ENCODE results near the gene RGS7.

The RGS7 gene

DNA sequence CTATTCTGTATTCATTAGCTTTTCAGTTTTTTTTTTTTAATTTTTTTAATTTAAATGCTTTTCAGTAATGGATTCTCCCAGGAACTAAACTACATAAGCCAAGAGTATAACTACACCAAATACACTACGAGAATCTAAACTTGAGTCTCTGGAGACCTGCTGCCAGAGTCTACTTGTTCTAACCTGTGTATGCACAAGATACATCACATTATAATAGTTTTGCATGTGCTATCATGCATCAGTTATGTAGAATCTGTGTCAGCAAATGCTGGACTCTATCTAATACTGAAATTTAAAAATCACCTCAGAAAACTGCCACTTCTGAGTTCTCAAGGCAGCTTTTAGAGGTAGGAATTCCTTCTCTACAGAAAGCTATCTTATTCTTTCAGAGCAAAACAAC, 598.7 kb downstream of the RGS7 start:
- Histone ChIP-seq H3F3A (ENCODE audit: low read depth) (no peaks in the 10 kb centered on the region), H3K4me1 (ENCODE audit: insufficient read depth, low read length, poor library complexity, severe bottlenecking) (no peaks in the 10 kb centered on the region), H4K20me1 (ENCODE audit: insufficient read depth, low read length, poor library complexity, severe bottlenecking) (no peaks in the 10 kb centered on the region), H3K79me2 (ENCODE audit: insufficient read depth, low read length) (no peaks in the 10 kb centered on the region), H3K27me3 (ENCODE audit: insufficient read depth, low read length, poor library complexity, severe bottlenecking) (no peaks in the 10 kb centered on the region), H3K9ac (ENCODE audit: low read depth, low read length, poor library complexity, severe bottlenecking) (no peak overlapping the region), H3K4me3 (ENCODE audit: low read length, poor library complexity, severe bottlenecking) (no peak overlapping the region), H3K36me3 (ENCODE audit: insufficient read depth, low read length) (no peaks in the 10 kb centered on the region), H3K4me2 (ENCODE audit: low read depth, low read length, poor library complexity, severe bottlenecking) (no peak overlapping the region), H3K9me3 (ENCODE audit: insufficient read depth, low read depth, low read length) (no peaks in the 10 kb centered on the region), H2AFZ (ENCODE audit: low read length) (no peak overlapping the region), H3K9me2 (replicated peaks; ENCODE audit: low read depth, low read length) (no peaks in the 10 kb centered on the region)
- TF ChIP-seq EZH2phosphoT487 (IDR thresholded peaks at IDR 0.05; ENCODE audit: borderline replicate concordance) = no peak
- TF ChIP-seq, protein P1, sequence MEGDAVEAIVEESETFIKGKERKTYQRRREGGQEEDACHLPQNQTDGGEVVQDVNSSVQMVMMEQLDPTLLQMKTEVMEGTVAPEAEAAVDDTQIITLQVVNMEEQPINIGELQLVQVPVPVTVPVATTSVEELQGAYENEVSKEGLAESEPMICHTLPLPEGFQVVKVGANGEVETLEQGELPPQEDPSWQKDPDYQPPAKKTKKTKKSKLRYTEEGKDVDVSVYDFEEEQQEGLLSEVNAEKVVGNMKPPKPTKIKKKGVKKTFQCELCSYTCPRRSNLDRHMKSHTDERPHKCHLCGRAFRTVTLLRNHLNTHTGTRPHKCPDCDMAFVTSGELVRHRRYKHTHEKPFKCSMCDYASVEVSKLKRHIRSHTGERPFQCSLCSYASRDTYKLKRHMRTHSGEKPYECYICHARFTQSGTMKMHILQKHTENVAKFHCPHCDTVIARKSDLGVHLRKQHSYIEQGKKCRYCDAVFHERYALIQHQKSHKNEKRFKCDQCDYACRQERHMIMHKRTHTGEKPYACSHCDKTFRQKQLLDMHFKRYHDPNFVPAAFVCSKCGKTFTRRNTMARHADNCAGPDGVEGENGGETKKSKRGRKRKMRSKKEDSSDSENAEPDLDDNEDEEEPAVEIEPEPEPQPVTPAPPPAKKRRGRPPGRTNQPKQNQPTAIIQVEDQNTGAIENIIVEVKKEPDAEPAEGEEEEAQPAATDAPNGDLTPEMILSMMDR (conservative IDR thresholded peaks at IDR 0.05; ENCODE audit: low read length) = no peak

DNA sequence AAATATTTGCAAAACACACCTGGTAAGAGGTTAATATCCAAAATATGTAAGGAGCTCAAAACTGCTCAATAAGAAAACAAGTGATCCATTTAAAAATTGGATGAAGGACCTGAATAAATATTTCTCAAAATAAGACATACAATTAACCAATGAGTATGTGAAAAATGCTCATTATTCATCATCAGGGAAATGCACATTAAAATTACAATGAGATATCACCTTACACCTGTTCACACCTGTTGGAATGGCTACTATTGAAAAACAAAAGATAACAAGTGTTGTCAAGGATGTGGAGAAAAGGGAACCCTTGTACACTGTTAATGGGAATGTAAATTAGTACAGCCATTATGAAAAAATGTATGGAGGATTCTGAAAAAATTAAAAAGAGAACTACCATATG, 609.1 kb downstream of the RGS7 start:
- Histone ChIP-seq H3K9me3 (ENCODE audit: insufficient read depth, low read depth, low read length) (no peaks in the 10 kb centered on the region), H3K9me2 (replicated peaks; ENCODE audit: low read depth, low read length) (no peaks in the 10 kb centered on the region), H4K20me1 (ENCODE audit: insufficient read depth, low read length, poor library complexity, severe bottlenecking) (no peaks in the 10 kb centered on the region), H3K36me3 (ENCODE audit: insufficient read depth, low read length) (no peaks in the 10 kb centered on the region), H3K9ac (ENCODE audit: low read depth, low read length, poor library complexity, severe bottlenecking) (no peak overlapping the region), H3K27me3 (ENCODE audit: insufficient read depth, low read length, poor library complexity, severe bottlenecking) (no peaks in the 10 kb centered on the region), H3K4me1 (ENCODE audit: insufficient read depth, low read length, poor library complexity, severe bottlenecking) (no peaks in the 10 kb centered on the region), H3K79me2 (ENCODE audit: insufficient read depth, low read length) (no peaks in the 10 kb centered on the region), H2AFZ (ENCODE audit: low read length) (no peak overlapping the region), H3K4me3 (ENCODE audit: low read length, poor library complexity, severe bottlenecking) (no peak overlapping the region), H3F3A (ENCODE audit: low read depth) (no peaks in the 10 kb centered on the region), H3K4me2 (ENCODE audit: low read depth, low read length, poor library complexity, severe bottlenecking) (no peak overlapping the region)
- TF ChIP-seq, protein P1 (conservative IDR thresholded peaks at IDR 0.05; ENCODE audit: low read length) = no peak
- TF ChIP-seq EZH2phosphoT487 (IDR thresholded peaks at IDR 0.05; ENCODE audit: borderline replicate concordance) = no peak

DNA sequence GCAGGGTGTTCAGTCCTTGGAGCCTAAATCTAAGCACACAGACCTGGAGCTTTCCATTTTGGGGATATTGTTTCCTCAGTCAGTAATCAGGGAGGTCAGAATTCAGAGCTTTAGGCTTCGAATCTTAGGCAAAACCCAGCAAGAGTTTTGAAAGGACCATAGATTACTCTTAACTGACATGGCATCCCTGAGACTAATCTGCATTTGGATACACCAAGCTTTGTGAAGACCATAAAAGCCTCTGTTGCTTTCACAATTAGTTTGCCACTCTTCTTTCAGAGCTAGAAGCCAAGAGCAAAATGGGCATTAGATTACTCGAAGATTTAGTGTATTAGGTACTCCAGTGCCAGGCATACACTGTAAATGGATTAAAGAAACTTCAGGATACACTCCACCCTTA, 613.3 kb downstream of the RGS7 start:
- no peaks in the 10 kb centered on the region for H3K4me1 ChIP-seq (ENCODE audit: insufficient read depth, low read length, poor library complexity, severe bottlenecking)
- no peaks in the 10 kb centered on the region for H4K20me1 ChIP-seq (ENCODE audit: insufficient read depth, low read length, poor library complexity, severe bottlenecking)
- H2AFZ ChIP-seq (ENCODE audit: low read length) = no peak overlapping the region
- no peaks in the 10 kb centered on the region for H3K9me3 ChIP-seq (ENCODE audit: insufficient read depth, low read depth, low read length)
- no peaks in the 10 kb centered on the region for H3K9me2 ChIP-seq (replicated peaks; ENCODE audit: low read depth, low read length)
- no peaks in the 10 kb centered on the region for H3K27me3 ChIP-seq (ENCODE audit: insufficient read depth, low read length, poor library complexity, severe bottlenecking)
- no peak overlapping the region for H3K9ac ChIP-seq (ENCODE audit: low read depth, low read length, poor library complexity, severe bottlenecking)
- H3K4me3 ChIP-seq (ENCODE audit: low read length, poor library complexity, severe bottlenecking) = no peak overlapping the region
- TF ChIP-seq, protein P1 (conservative IDR thresholded peaks at IDR 0.05; ENCODE audit: low read length) = no peak
- TF ChIP-seq EZH2phosphoT487 (IDR thresholded peaks at IDR 0.05; ENCODE audit: borderline replicate concordance) = no peak
- H3F3A ChIP-seq (ENCODE audit: low read depth) = no peaks in the 10 kb centered on the region
- H3K36me3 ChIP-seq (ENCODE audit: insufficient read depth, low read length) = no peaks in the 10 kb centered on the region
- H3K4me2 ChIP-seq (ENCODE audit: low read depth, low read length, poor library complexity, severe bottlenecking) = no peak overlapping the region
- no peaks in the 10 kb centered on the region for H3K79me2 ChIP-seq (ENCODE audit: insufficient read depth, low read length)
